HG02852 (cell line): ENCODE data around the gene LIFR.
"Not testable (repeated sequence)": the region's sequence is repeated elsewhere in the genome, so short reads cannot be mapped to it uniquely, and the experiment has no call there.

ENCODE experiments used
- ATAC-seq: cut with Tn5 transposase; IDR thresholded peaks from one replicate; pipeline ENCODE4 v1.9.1; 2021; ENCODE audit warnings: mild to moderate bottlenecking, moderate library complexity; ENCODE audit not compliant: unreplicated experiment

LIFR gene, protein sequence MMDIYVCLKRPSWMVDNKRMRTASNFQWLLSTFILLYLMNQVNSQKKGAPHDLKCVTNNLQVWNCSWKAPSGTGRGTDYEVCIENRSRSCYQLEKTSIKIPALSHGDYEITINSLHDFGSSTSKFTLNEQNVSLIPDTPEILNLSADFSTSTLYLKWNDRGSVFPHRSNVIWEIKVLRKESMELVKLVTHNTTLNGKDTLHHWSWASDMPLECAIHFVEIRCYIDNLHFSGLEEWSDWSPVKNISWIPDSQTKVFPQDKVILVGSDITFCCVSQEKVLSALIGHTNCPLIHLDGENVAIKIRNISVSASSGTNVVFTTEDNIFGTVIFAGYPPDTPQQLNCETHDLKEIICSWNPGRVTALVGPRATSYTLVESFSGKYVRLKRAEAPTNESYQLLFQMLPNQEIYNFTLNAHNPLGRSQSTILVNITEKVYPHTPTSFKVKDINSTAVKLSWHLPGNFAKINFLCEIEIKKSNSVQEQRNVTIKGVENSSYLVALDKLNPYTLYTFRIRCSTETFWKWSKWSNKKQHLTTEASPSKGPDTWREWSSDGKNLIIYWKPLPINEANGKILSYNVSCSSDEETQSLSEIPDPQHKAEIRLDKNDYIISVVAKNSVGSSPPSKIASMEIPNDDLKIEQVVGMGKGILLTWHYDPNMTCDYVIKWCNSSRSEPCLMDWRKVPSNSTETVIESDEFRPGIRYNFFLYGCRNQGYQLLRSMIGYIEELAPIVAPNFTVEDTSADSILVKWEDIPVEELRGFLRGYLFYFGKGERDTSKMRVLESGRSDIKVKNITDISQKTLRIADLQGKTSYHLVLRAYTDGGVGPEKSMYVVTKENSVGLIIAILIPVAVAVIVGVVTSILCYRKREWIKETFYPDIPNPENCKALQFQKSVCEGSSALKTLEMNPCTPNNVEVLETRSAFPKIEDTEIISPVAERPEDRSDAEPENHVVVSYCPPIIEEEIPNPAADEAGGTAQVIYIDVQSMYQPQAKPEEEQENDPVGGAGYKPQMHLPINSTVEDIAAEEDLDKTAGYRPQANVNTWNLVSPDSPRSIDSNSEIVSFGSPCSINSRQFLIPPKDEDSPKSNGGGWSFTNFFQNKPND

DNA sequence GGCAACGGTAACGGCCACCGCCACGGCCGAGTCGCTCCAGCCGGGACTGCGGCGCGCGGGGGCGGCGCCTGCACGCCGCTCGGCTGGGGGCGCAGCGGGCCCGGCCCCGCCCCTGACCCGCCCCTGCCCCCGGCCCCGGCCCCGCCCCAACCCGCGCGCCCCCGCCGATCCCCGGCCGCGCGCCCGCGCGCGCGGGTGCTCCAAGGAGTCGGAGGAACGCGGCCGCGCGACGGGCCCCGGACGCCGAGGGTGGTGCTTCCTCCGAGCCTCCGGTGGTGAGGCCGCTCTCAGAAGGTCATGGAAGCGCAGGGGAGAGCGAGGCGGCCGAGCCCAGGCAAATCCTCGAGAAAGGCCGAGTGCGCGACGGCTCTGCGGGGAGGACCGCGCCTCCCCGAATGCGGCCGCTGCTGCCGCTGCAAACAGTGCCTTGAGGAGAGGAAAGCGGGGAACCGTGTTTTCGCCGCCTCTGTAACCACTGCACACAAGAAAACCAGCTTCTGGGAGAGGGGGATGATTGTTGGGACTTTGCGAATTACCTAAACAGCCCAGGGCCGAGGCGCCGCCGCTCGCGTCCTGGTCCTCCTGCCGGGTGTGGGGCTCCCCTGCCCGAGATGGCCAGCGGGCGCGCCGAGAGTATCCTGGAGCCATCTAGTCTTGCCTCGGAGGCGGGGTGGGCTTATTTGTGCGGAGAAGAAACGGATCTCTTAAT lies at the start of gene LIFR:
TSS of gene LIFR (minus strand) at position 48 of the 709 bp plus-strand sequence. CDS start 25,999 bp downstream, outside the sequence.
- peak; percentile 74 for ATAC-seq

DNA sequence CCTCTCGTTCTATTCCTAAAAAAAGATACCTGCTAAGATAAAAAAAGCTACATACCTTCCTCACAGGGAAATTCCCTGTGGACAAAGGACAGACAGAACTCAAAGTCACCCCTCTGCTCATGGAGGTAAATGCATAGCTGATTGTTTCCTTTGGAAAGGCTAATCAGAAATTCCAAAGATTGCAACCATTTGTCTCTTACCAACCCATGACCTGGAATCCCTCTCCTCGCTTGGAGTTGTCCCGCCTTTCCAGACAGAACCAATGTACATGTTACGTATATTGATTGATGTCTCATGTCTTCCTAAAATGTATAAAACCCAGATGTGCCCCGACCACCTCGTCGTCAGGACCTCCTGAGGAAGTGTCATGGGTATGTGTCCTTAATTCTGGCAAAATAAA lies 49.2 kb upstream of the LIFR start:
- no peak for ATAC-seq

DNA sequence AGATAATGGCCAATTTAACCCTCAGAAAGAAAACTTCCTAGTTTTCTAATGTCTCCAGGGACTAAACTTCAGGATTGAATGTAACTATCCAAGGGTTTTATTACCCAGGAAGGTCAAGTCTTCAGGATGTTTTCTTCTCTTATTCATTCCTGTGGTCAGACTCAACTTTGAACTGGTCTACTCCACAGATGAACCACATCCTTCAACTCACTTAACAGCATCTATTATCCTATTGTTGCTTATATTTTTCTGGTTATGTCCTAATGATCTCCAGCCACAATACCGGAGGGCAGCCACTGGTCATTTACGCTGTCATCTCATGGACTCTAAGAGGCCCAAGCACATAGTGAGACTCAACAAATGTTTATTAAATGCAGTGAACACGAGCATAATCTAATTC lies 47.2 kb upstream of the LIFR start:
- ATAC-seq: no peak

DNA sequence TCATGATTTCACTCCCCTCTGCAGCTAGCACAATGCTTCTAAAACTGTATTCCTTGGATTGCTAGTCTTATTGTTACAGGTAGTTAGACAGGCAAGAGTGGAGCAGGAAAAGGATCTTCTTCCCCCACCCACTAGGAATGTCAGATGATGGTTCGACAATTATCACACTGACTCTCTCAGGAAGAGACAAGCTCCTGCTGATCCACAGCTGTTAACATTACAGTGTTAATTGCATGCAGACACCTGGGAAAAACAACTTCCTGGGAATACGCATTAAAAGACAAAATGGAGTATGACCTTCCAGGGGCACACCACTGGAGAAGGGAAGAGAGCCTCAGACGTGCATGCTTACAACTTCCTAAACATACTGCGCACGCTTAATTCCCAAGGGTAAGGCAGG lies 46.2 kb upstream of the LIFR start:
- no peak for ATAC-seq

DNA sequence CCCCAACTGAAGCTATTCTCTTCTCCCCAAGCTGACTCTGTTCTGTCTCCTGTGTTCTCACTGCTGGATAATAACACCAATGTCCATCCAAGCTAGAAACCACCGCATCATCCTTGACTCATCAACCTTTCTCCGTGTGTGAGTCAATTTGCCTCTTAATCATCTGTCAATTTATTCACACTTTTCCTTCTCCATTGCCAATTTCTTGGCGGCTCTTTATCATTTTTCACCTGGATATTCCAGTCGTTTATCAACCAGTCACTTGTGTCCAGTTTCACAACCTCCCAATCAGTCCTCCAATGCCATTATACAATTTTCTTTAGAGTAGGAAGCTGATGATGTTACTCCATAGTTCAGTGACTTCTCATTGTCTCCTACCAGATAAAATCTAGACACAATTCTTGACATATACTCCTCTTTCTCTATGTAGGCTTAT lies 45.4 kb upstream of the LIFR start:
- no peak for ATAC-seq

DNA sequence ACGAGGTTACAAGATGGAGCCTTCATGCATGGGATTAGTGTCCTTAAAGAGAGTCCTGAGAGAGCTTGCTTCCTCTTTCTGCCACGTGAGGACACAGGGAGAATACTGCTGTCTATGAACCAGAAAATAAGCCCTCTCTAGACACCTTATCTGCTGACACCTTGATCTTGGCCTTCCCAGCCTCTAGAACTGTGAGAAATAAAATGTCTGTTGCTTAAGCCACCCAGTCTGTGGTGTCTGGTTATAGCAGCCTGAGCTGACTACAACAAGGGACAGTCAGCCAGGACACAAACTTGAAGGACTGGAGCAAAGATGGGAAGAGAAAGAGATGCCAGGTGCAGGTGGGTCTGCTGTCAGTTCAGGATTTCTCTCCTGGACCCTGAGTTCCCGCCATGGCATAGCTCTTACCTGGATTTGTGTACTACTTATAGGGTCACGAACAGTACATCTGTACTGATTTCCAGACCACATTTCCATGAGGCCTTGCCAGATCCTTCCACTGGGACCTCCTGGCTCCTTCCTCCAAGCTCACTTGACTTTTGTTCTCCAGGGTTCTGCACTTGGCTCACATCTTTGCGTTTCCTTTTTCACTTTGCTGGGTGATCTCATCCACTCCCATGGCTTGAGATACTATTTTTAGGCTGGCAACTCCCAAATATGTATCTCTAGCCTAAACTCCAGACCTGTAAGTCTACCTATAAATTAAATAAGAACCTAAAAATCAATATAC lies 44.9 kb upstream of the LIFR start:
- no peak for ATAC-seq

DNA sequence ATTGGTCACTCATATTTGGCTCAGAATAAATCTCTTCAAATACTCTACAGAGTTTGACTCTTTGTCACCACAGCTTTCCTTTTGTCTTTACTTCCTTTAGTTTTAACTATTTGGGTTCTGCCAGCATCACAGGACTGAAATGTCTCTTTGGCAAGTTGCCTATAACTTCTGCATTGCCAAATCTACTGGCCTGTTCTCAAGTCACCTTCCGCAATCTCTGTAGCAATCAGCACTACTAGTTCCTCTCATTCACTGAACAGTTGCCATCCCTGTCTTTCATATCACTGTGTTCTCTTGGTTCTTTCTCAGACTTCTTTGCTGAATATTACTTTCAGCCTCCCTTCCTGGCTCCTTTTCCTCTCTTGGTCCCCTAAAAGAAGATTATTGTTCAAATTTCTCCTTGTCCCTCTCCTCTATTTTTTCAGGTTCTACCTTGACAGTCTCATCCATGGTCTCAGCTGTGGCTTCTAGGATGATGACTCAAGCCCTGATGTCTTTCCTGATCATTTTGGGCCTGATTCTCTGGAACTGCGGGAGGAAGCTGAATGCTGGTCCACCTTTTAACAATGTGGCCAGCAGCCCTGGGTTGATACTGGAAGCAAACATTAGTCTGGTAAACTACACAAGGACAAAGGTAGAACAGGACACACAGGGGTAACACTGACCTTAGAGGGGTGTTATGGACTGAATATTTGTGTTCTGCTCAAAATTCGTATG lies 44.0 kb upstream of the LIFR start:
- ATAC-seq: no peak

DNA sequence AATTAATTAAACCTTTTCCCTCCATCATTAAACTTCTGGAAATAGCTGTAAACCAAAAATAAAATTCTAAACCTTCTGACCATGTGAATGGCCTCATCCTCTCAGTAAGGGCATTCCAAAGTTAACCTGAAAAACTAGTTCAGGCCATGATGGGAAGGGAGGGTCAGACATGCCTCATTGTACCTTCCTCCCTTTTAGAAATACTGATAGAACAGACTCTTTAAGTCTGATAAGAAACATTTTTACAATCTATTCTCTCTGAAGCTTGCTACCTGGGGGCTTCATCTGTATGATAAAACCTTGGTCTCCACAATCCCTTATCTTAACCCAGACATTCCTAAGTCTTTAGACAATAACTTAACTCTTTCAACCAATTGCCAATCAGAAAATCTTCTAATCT lies 43.3 kb upstream of the LIFR start:
- ATAC-seq: not testable (repeated sequence)

DNA sequence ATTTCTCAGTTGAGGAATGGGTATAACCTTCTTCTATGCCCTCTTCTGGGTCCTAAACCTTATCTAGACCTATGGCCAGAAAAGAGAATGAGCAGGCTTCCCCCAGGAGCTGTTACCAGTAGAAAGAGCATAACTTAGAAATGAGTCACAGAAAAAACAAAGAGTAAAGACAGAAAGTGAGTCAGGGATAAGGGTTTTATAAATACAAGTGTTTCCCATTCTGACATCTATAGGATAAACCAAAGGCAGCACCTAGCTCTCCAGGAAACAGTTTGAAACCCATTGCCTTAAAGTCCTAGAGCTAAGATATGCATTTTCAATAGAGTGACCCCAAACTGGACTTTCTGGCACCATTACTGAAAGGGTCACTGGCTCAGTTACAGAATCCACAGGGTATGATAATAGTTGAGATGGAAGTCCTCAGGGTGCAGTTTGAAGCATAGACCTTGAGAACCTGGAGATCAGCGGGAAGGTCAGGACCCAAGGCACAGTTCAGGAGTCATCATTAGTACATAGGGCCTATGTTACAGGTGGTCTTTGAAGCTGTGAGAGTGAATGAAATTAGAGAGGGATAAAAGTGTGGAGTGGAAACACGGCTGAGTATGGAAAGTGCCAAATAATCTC lies 42.7 kb upstream of the LIFR start:
- no peak for ATAC-seq

DNA sequence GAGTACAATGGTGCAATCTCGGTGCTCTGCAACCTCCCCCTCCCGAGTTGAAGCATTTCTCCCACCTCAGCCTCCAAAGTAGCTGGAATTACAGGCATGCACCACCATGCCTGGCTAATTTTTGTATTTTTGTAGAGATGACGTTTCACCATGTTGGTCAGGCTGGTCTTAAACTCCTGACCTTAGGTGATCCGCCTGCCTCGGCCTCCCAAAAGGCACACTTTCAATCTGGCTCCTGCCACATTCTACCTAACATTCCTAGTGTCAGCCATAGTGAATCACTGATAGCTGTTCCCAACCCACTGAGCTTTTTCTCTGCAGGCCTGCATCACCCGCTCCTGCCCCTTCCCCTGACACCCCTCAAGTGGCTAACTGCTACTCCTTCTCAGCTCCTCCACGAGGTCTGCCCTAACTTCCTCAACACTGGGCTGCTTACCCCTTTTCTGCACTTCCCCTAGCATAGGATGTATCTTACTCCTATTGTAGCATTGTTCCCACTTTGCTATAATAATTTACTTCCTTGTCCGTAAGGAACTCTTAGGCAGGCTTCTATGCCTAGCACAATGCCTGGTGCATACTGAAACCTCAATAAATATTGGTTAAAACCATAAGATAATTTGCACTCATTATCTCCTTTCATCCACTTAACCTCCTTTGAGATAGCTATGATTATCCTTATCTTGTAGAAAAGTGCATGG lies 42.0 kb upstream of the LIFR start:
- ATAC-seq: no peak

DNA sequence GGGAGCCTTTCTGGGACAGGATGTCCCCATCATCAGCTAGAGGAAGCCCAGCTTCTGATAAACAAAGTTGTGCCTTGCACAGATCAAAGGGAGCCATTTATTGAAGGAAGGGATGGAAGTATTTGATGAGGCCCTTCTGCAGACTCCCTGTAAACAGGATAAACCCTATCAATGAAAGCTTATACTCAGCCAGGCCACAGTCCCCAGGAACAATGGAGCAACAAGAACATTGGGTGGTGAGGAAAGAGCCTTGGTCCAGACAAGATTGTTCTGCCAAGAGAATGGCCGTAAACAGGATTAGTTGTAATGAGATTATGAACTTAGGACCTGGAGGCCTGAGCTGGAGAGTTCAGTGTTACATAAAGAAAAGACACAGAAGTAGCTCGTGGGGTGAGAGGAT lies 40.5 kb upstream of the LIFR start:
- no peak for ATAC-seq

DNA sequence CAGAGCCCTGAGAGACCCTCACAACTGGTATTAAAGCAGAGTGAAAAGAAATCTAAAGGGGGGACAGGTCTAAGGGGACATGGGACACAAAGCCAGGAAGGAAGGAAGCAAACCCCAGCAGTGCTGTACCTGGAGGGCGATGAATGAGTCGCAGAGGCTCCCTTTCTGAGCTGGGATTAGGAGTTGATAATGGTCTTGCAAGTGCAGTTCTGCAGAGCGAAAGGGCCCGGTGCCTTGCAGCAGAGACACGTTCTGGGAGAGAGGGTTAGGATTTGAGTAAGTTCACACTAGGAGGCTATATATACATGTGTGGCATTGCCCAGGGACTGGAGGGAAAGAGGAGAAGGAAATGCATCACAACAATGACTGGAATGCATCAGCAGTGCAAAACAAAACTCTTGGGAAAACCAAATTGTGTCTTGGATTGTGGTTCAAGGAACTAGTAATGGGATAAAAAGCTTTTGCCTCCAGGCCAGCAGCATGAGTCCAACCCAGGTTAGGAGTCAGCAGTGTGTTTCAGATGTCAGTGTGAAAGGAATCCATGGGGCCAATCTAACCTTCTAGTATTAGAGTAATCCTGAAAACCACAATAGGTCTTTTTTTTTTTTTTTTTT lies 38.8 kb upstream of the LIFR start:
- ATAC-seq: no peak

DNA sequence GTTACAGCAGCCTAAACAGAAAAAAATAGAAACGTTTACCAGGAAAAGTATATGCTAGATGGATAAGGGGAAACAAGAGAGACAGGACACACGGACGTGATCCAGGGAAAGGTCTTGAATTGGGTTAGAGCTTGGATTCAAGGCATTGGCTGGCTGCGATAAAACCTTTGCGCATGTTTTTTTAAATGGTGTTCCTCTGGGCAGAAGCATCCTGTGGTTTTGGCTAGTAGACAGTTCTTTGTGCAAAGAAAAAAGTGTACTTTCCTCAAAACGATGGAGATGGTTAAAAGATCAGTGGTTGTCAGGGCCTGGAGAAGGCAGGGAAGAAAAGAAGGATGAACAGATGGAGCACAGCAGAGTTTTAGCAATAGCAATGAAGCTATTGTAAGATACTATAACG lies 37.5 kb upstream of the LIFR start:
- ATAC-seq: no peak

DNA sequence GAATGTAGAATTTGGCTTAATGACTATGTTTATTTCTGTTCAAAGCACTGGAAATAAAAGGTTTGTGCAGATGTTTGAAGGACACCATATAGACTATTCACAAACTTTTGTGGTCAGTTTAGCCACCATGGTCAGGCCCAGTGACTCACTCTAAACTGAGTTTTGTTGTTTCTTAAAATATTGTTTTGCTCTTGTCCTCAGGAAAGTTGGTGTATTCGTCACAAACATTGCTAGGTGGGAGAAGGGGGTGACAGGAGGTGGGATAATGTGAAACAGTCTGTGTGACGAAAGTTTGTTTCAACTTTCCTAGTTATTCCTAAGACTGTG lies 35.0 kb upstream of the LIFR start:
- ATAC-seq: no peak

DNA sequence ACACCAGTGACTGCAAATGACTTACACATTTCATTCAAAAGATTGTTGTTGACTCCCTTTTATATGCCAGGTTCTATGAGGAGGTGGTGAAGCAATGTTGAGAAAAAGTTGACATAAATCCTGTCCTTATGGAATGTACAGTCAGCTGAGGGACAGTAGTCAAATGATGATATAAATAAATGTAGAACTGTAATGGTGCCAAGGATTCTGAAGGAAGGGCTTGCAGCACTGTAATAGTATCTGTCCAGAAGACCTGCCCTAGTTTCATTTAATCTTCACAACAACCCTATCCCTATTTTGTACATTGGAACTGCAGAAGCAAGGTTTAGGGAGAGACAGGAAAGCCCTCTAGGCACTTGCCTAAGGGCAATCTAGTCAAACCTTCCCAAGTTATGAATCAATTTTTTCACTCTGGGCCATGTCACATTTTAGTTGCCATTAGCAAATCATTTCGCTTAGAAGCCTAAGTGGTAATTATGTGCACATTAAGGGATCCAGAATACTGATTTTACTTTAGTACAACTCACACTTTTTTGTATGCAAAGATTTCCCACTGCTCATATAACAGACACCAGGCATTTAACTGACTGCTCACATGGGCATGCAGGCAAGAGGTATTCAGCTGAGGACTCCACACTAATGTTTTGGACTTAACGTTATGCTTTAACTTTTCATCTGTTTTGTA lies 34.5 kb upstream of the LIFR start:
- no peak for ATAC-seq

DNA sequence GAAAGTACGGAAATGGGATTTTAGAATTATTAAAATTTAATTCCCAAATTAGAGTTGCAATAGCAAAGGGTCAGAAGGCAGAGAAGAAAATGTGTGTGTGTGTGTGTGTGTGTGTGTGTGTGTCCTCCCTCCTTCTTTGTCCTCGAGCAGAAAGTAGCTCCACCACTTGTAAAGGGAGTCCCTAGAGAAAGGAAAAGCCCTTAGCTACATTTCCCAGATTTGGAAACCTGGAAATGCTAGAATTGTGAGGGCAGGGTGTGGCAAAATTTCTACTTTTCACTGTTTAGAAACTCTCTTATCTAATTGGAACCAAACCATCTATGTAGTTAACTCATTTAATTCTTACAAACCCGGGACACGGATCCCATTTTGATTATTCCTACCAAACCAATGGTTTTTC lies 33.2 kb upstream of the LIFR start:
- ATAC-seq: no peak

DNA sequence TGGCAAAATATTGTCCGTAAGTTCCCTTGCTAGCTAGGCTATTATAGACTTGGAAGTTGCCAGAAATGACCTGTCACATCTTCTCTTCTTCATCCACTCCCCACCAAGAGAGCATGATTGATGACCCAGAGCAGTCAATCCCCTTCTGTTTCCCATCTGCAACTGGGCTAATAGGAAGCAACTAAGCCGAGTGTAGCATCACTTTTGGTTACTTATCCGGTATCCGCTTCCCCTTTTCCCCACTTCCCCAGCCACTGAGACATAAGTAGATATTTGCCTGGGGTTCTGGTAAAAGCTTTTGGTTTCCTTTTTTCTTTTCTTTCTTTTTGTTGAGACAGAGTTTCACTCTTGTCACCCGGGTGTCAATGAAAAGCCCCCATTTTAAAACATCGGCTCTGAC lies 29.4 kb upstream of the LIFR start:
- no peak for ATAC-seq

DNA sequence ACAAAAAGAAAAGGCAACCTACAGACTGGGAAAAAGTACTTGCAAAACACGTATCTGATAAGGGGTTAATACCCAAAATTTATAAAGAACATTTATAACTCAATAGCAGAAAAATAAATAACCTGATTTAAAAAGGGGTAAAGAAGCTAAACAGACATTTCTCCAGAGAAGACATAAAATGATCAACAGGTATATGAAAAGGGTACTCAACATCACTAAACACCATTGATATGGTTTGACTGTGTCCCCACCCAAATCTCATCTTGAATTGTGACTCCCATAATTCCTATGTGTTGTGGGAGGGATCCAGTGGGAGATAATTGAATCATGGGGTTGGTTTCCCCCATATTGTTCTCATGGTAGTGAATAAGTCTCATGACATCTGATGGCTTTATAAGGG lies 27.1 kb upstream of the LIFR start:
- no peak for ATAC-seq
